GM18951 (cell line): ENCODE results near the gene SLC27A1.

Experiments
- POLR2A ChIP-seq: IDR thresholded peaks from 4 replicates; pipeline ENCODE4 v1.6.1; 2011; ENCODE audit warnings: mild to moderate bottlenecking; ENCODE audit not compliant: insufficient read length, insufficient read depth; ENCODE audit errors: extremely low read depth
- in situ Hi-C: fragments of 300-500 bp; cut with MboI; formaldehyde crosslinking; loops from one replicate; pipeline ENCODE4 v1.12.0; 2022; ENCODE audit warnings: low sequenced_read_pairs, mixed read lengths, inconsistent platforms; ENCODE audit not compliant: unreplicated experiment

SLC27A1 gene

GRCh38 chr19:17519967-17520366 is 49.6 kb downstream of the SLC27A1 start:
- in situ Hi-C loops, result no loop called here
- TF ChIP-seq POLR2A, result no peak

GRCh38 chr19:17520865-17521264 is 50.5 kb downstream of the SLC27A1 start:
- no peak for TF ChIP-seq POLR2A
- in situ Hi-C loops, result no loop called here

GRCh38 chr19:17522988-17523872 is 52.9 kb downstream of the SLC27A1 start:
- in situ Hi-C loops, result no loop called here
- TF ChIP-seq POLR2A, result peak; percentile 70

- no peak for TF ChIP-seq POLR2A
- in situ Hi-C loops, result no loop called here
Observed at GRCh38 chr19:17524651-17525050, 54.3 kb downstream of the SLC27A1 start.

- TF ChIP-seq POLR2A, result no peak
- in situ Hi-C loops, result no loop called here
Observed at GRCh38 chr19:17525141-17525540, 54.8 kb downstream of the SLC27A1 start.

- no peak for TF ChIP-seq POLR2A
- in situ Hi-C loops, result no loop called here
Observed at GRCh38 chr19:17526922-17527321, 56.6 kb downstream of the SLC27A1 start.

- in situ Hi-C loops, result no loop called here
- TF ChIP-seq POLR2A, result no peak
Observed at GRCh38 chr19:17527326-17527725, 57.0 kb downstream of the SLC27A1 start.

GRCh38 chr19:17528610-17529009 is 58.3 kb downstream of the SLC27A1 start:
- in situ Hi-C loops, result no loop called here
- no peak for TF ChIP-seq POLR2A

- in situ Hi-C loops, result no loop called here
- no peak for TF ChIP-seq POLR2A
Observed at GRCh38 chr19:17529239-17530158, 59.2 kb downstream of the SLC27A1 start.

GRCh38 chr19:17530586-17530985 is 60.3 kb downstream of the SLC27A1 start:
- in situ Hi-C loops, result no loop called here
- no peak for TF ChIP-seq POLR2A

GRCh38 chr19:17532116-17532515 is 61.8 kb downstream of the SLC27A1 start:
- in situ Hi-C loops, result no loop called here
- TF ChIP-seq POLR2A, result no peak

- no peak for TF ChIP-seq POLR2A
- in situ Hi-C loops, result no loop called here
Observed at GRCh38 chr19:17532557-17532956, 62.2 kb downstream of the SLC27A1 start.

- TF ChIP-seq POLR2A, result no peak
Observed at GRCh38 chr19:17534767-17535166, 64.4 kb downstream of the SLC27A1 start.

More at GRCh38 chr19:17534767-17535166, 64.4 kb downstream of the SLC27A1 start:
- in situ Hi-C loops, result no loop called here
